ENCODE data around the gene PTTG2. TPM values are rescaled to one million over a fixed set of nuclear protein-coding genes. Genes with fewer than 3 reads are reported as not detected.

Gene PTTG2
- total and polyA plus RNA-seq, 2 of the 13 experiments (the other 11 are each of a cell fraction or from before 2014, with no cell fraction given), result not detected

DNA sequence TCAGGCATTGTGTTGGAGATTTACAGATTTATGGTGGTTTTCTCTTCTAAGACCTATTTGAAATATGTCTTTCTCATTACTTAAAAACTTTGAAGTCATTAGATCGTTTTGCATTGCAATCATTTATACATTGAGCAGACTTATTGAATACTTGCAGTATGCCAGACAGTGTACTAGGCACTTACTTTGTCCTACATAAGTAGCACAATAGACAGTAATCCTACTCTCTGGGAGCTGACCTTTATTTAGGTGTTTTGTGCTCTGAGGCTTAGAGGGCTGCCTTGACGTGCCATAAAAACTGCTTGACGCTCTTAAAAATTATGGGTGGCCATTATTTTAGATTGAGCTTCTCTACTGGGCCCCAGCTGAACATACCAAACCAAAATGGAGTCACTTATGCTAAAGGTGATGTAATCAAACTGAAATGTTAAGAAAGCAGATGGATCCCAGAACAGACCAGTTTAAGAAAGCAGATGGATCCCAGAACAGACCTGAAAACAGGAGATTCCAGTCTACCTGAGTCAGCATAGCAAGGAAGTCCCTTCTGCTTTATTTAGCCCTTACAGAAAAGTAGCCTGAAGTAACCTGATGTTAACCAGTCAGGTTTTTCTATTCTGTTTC is 42.4 kb downstream of the PTTG2 start:
- FAIRE-seq (no peak), DNase-seq (ENCODE audit: low spot score) (no peak), ATAC-seq (no peak)
- no peaks in the 10 kb centered on the region for H3K9me3 ChIP-seq (ENCODE audit: low read length)
- POLR2A ChIA-PET, result no interaction called here
- no TSS peak for BruUV-seq (replicated peaks)
- no peak overlapping the region for H3K4me3 ChIP-seq (replicated peaks in 1 of 3; ENCODE audit: insufficient read depth in 1 of 3, low read depth in 2 of 3, low read length in 3 of 3)
- intact Hi-C loops (cut with micrococcal nuclease; ENCODE audit: unreplicated experiment) (no loop called here), in situ Hi-C loops (cut with HindIII; ENCODE audit: extremely low pct_ligation_motif_present, low pct_unique_long_range_greater_than_20kb) (no loop called here)
- no peak overlapping the region for H3K4me2 ChIP-seq (ENCODE audit: low read depth, low read length)
- TF ChIP-seq EEA1 (CRISPR knock-in tag; IDR thresholded peaks at IDR 0.05; ENCODE audit: borderline replicate concordance) (no peak), AFF4 (CRISPR knock-in tag; IDR thresholded peaks at IDR 0.05) (no peak), NFYB (CRISPR knock-in tag; IDR thresholded peaks at IDR 0.05) (no peak), SP1 (IDR thresholded peaks at IDR 0.05) (no peak), SP1 (CRISPR knock-in tag; IDR thresholded peaks at IDR 0.05) (no peak), ZNF496 (CRISPR knock-in tag; IDR thresholded peaks at IDR 0.05; ENCODE audit: insufficient replicate concordance) (no peak), ZC3H13 (CRISPR knock-in tag; IDR thresholded peaks at IDR 0.05) (no peak), SP140L (CRISPR knock-in tag; IDR thresholded peaks at IDR 0.05; ENCODE audit: borderline replicate concordance) (no peak), REST (IDR thresholded peaks at IDR 0.05; ENCODE audit: borderline replicate concordance in 1 of 2, low read depth in 1 of 2, low read length in 2 of 2) (no peak)
- no peak overlapping the region for H3K27ac ChIP-seq (ENCODE audit: extremely low read length, insufficient read depth, low read length)
- peaks cover 11% of the 10 kb centered on the region for H3K4me1 ChIP-seq (ENCODE audit: insufficient read depth, low read length)
- H2AFZ ChIP-seq (ENCODE audit: low read length), result no peak overlapping the region
- H3K9ac ChIP-seq (ENCODE audit: insufficient read depth, low read depth, low read length), result no peak overlapping the region
- no peaks in the 10 kb centered on the region for H3K36me3 ChIP-seq (replicated peaks in 1 of 2; ENCODE audit: control insufficient read depth in 1 of 2, insufficient read depth in 2 of 2, low read length in 2 of 2)
- CTCF ChIA-PET (ENCODE audit: low intra/inter-chr PET ratio, low total read pairs), result no interaction called here
- WGBS (ENCODE audit: low lambda C conversion rate), result 97% methylated on average over 3 of the region's 3 CpGs
- no peaks in the 10 kb centered on the region for H4K20me1 ChIP-seq (ENCODE audit: insufficient read depth, low read length)
- peaks cover 3% of the 10 kb centered on the region for H3K79me2 ChIP-seq (ENCODE audit: insufficient read depth, low read length)
- H3K27me3 ChIP-seq (ENCODE audit: control insufficient read depth in 1 of 2, insufficient read depth in 2 of 2, low read length in 2 of 2), result no peaks in the 10 kb centered on the region

Measured in HepG2 (cell line).